ENCODE data around the gene ACYP2. TPM values are rescaled to one million over a fixed set of nuclear protein-coding genes. Genes with fewer than 3 reads are reported as not detected.
"Not testable (repeated sequence)": the region's sequence is repeated elsewhere in the genome, so short reads cannot be mapped to it uniquely, and the experiment has no call there.

Gene ACYP2
- total RNA-seq, 1 donor from 2014 or later: 10.1 TPM

GRCh38 chr2:54088719-54089118, 26.7 kb upstream of the ACYP2 start:
- DNase-seq (ENCODE audit: extremely low spot score, unreplicated experiment): no peak
- Mint-ChIP-seq H3K27ac (no peak overlapping the region), H3K36me3 (no peaks in the 10 kb centered on the region), H3K27me3 (peaks cover 3% of the 10 kb centered on the region), H3K4me3 (no peak overlapping the region), H3K4me1 (ENCODE audit: unreplicated experiment) (peaks cover 24% of the 10 kb centered on the region), H3K9me3 (no peaks in the 10 kb centered on the region)
- TF ChIP-seq CTCF (conservative IDR thresholded peaks at IDR 0.05): no peak

- Mint-ChIP-seq H3K9me3 (no peaks in the 10 kb centered on the region), H3K27ac (no peak overlapping the region), H3K4me3 (no peak overlapping the region), H3K27me3 (peaks cover 3% of the 10 kb centered on the region), H3K4me1 (ENCODE audit: unreplicated experiment) (peaks cover 24% of the 10 kb centered on the region), H3K36me3 (no peaks in the 10 kb centered on the region)
- TF ChIP-seq CTCF (conservative IDR thresholded peaks at IDR 0.05): no peak
- no peak for DNase-seq (ENCODE audit: extremely low spot score, unreplicated experiment)
These were observed 24.8 kb upstream of the ACYP2 start for GRCh38 chr2:54090521-54091117.

GRCh38 chr2:54092940-54093339, 22.5 kb upstream of the ACYP2 start:
- peaks cover 6% of the 10 kb centered on the region for H3K27me3 Mint-ChIP-seq
- peaks cover 13% of the 10 kb centered on the region for H3K4me1 Mint-ChIP-seq (ENCODE audit: unreplicated experiment)
- peaks cover 4% of the 10 kb centered on the region for H3K9me3 Mint-ChIP-seq
- TF ChIP-seq CTCF (conservative IDR thresholded peaks at IDR 0.05): no peak
- peaks cover 5% of the 10 kb centered on the region for H3K36me3 Mint-ChIP-seq
- H3K27ac Mint-ChIP-seq: no peak overlapping the region
- DNase-seq (ENCODE audit: extremely low spot score, unreplicated experiment): no peak
- no peak overlapping the region for H3K4me3 Mint-ChIP-seq

- H3K4me1 Mint-ChIP-seq (ENCODE audit: unreplicated experiment); H3K4me3 Mint-ChIP-seq; DNase-seq (ENCODE audit: extremely low spot score, unreplicated experiment); H3K36me3 Mint-ChIP-seq; H3K27ac Mint-ChIP-seq; H3K27me3 Mint-ChIP-seq; H3K9me3 Mint-ChIP-seq: not testable (repeated sequence)
These were observed 20.0 kb upstream of the ACYP2 start for GRCh38 chr2:54095406-54095805.

GRCh38 chr2:54096141-54096540, 19.3 kb upstream of the ACYP2 start:
- not testable (repeated sequence) for H3K27me3 Mint-ChIP-seq; H3K4me3 Mint-ChIP-seq; H3K27ac Mint-ChIP-seq; DNase-seq (ENCODE audit: extremely low spot score, unreplicated experiment); H3K4me1 Mint-ChIP-seq (ENCODE audit: unreplicated experiment); H3K9me3 Mint-ChIP-seq; H3K36me3 Mint-ChIP-seq

- Mint-ChIP-seq H3K9me3 (peaks cover 4% of the 10 kb centered on the region), H3K4me3 (no peak overlapping the region), H3K27me3 (peaks cover 6% of the 10 kb centered on the region), H3K27ac (no peak overlapping the region), H3K4me1 (ENCODE audit: unreplicated experiment) (peaks cover 3% of the 10 kb centered on the region), H3K36me3 (peaks cover 5% of the 10 kb centered on the region)
- no peak for DNase-seq (ENCODE audit: extremely low spot score, unreplicated experiment)
- no peak for TF ChIP-seq CTCF (conservative IDR thresholded peaks at IDR 0.05)
These were observed 18.3 kb upstream of the ACYP2 start for GRCh38 chr2:54097124-54097523.

- TF ChIP-seq CTCF (conservative IDR thresholded peaks at IDR 0.05): no peak
- Mint-ChIP-seq H3K9me3 (peaks cover 4% of the 10 kb centered on the region), H3K27me3 (peaks cover 4% of the 10 kb centered on the region), H3K4me3 (no peak overlapping the region), H3K4me1 (ENCODE audit: unreplicated experiment) (peaks cover 10% of the 10 kb centered on the region), H3K36me3 (peaks cover 5% of the 10 kb centered on the region), H3K27ac (no peak overlapping the region)
- DNase-seq (ENCODE audit: extremely low spot score, unreplicated experiment): no peak
These were observed 16.0 kb upstream of the ACYP2 start for GRCh38 chr2:54099370-54099769.
